Activated CD8-positive, alpha-beta memory T cell treated with anti-CD3 and anti-CD28 coated beads for 48 hours (primary cell): Measurements from ENCODE around the gene PPP4R1.
"Not testable (repeated sequence)": the region's sequence is repeated elsewhere in the genome, so short reads cannot be mapped to it uniquely, and the experiment has no call there.

Source experiments
- DNase-seq, 3 experiments: peaks; one replicate each; pipeline ENCODE4 v3.0.0-alpha.2; 2020; ENCODE audit warnings: low read depth in 2 of 3, low spot score in 2 of 3

Gene PPP4R1

DNA sequence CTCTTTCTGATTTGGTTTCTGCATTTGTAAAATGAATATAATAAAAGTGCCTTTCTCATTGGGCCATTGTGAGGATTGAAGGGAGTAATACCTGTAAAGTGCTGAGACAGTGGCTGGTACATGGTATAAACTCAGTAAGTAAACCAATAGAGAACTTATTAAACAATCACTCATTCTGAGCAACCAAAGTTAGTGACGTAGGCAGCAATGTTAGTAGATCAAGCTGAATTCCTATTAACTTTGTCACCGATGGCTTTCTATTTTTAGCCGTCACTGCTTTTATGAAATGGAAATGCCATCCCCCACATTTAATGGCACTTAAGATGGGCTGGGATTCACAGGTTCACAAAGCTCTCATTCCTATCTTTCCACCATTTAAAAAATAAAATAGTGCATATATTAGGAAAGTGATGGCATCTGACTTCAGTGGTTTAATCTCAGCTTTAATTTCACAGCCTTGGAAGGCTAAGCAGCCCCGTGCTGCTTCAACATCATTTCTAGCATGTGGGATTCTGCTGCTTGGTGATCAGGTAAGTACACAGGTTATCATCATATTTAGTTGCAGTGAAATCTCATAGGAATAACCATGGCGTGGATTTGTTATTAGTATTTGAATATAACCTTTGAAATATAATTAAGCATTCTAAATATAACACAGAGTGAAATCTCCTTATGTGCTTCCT, 17.6 kb upstream of the PPP4R1 start:
- no peak for DNase-seq

GRCh38 chr18:9630444-9630843, 16.1 kb upstream of the PPP4R1 start:
- no peak for DNase-seq

- no peak for DNase-seq
Measured at GRCh38 chr18:9629709-9630108, 15.3 kb upstream of the PPP4R1 start.

DNA sequence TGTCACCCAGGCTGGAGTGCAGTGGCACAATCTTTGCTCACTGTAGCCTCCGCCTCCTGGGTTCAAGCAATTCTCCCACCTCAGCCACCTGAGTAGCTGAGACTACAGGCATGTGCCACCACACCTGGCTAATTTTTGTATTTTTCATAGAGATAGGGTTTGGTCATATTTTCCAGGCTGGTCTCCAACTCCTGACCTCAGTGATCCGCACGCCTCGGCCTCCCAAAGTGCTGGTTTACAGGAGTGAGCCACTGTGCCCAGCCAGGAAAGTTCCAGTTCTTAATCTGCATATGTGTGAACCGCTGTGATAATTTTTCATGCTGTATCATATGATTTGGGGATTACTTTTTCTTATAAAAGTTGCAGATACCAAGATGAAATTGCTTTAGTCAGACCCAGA, 14.6 kb upstream of the PPP4R1 start:
- DNase-seq = no peak

- no peak for DNase-seq
Measured at GRCh38 chr18:9627642-9628041, 13.3 kb upstream of the PPP4R1 start.

GRCh38 chr18:9619990-9620389, 5.6 kb upstream of the PPP4R1 start:
- DNase-seq = no peak

GRCh38 chr18:9619545-9619944, 5.2 kb upstream of the PPP4R1 start:
- no peak for DNase-seq

GRCh38 chr18:9619056-9619455, 4.7 kb upstream of the PPP4R1 start:
- DNase-seq = no peak

- no peak for DNase-seq
Measured at GRCh38 chr18:9617006-9617542, 2.7 kb upstream of the PPP4R1 start.

DNA sequence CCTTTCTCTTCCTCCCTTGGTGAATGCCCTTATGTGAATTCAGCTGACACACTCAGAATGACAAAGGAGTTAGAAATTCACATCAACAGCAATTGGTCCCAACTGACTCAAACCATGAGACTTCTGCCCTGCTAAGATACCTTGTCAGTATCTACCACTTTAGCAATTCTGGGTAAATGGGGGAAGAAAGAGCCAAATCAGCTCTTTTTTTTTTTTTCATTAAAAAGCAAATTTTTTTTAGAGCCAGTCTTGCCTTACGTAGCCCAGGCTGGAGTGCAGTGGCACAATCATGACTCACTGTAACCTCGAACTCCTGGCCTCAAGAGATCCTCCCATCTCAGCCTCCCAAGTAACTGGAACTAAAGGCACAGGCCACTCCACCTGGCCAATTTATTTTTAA, 1.7 kb upstream of the PPP4R1 start:
- DNase-seq = no peak

DNA sequence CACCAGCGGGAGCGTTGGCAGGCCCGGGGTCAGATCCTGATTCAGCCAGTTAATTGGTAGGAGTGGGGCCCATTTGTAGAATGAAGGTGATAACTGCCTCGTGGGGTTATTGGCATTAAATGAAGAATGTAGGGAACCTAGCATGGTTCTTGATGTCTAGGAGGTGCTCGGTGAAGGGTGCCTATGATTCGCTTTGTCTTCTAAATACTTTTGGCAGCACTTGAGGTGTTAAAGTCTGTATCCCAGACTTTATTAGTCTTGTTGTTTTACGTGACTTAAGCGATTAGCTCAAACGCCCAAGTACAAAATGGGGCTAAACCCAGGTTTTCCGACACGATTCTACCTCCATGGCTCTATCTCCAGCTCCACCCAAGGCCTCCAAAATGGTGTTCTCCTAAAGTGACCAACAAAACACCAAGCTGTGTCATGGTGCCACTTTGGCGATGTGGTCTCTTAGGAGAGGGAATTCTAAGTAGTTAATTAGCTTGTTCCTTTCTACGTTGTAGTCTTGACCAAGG, 980 bp upstream of the PPP4R1 start:
- DNase-seq = no peak

DNA sequence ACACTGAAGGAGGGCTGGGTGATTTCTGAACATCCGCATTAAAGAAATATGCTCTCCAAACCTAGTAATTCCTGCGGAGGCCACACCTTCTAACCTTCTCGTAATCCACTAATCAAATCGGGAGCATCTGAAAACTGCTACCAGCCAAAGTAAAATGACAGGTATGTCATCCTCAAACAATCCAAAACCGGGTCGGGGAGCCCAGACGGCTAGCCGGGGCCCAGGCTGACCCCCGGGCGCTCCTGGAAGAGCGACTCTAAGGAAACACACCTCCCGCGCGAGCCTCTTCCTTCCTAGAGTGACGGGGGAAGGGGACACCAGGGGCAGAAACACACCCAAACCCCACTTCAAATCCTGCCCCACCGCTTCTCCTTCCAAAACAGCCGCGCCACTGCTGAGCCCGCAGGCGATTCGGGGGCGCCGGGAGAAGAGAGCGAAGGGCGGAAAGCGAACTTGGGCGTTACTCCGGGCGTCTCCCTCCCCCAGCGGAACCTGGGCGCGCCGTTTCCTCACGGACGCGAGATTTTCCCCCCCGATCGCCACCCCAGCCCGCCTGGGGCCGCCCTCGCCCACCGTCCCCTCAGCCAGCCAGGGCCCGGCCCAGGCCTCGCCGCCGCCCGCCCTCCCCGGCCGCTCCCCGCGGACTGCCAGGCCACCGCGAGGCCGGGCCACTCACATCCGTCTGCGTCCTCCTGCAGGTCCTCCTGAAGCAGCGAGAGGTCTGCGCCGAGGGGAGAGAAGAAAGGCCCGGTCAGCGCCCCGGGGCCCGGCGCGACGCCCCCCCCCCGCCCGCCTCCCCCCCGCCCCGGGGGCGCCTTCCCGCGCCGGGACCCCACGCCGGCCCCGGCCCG, 584 bp downstream of the PPP4R1 start:
- peak; percentile 4 to 36 (median 19) for DNase-seq

DNA sequence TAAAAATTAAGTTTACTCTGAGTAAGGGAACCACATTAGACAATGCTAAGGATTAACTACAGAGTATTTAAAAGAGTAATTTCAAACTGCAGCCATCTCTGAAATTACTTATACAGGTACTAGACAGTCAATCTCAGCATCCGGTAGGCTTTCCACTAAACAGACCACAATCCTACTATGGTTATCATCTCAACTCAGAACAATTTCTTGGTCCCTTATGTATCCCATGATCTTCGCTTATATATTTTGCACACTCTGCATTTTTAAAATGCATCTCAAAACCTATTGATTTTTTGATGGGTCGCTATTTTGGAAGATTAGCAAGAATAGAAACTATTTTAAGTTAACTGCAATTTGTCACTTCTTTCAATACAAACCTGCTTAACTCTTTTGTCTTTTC, 1.4 kb downstream of the PPP4R1 start:
- DNase-seq = no peak

DNA sequence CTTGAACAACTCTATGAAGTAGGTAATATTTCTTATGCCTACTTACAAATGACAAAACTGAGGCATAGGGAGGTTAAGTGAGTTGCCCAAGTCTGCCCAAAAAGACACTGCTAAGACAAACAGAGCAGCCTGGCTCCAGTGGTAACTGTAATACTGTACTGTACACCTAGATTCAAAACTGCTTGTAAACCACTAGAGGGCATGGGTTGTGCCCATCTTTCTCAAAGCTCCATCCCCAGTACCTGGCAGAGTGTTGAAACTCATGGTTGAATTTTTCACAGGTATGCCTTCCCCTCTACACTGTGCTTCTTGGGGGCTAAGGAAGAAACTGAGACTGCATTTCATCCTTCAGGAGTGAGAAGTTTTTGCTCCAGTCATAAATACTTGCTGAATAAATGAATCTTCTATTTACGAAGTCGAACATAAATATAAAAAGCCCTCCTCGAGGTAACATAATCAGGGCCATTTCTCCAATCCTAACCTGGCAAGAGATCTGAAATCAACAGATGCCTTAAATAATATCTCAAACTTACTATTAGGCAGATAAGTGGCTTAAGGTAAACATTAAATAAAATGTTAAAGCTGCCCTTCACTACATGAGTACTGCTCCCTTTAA, 2.0 kb downstream of the PPP4R1 start:
- DNase-seq = no peak

- no peak for DNase-seq
Measured at GRCh38 chr18:9609190-9609589, 5.2 kb downstream of the PPP4R1 start.

GRCh38 chr18:9608728-9609127, 5.6 kb downstream of the PPP4R1 start:
- no peak for DNase-seq

DNA sequence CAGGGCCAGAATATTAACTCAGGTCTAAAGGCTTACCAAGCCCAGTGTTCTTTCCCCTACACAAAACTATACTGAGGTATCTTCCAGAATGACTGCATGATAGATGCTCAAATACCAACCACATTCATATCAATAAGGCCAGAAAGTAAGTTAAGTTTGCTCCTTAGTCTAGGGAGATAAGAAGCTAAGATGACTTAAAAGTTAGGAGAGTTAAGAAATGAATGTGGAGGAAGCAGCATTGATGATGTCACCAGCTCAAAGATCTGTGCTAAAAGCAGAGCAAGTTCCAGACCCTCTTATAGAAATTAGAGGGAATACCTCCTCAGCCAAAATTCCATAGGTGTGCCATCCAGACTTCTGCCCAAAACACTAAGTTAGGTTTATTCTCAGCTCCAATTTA, 6.1 kb downstream of the PPP4R1 start:
- DNase-seq = no peak

GRCh38 chr18:9607111-9607510, 7.2 kb downstream of the PPP4R1 start:
- not testable (repeated sequence) for DNase-seq

DNA sequence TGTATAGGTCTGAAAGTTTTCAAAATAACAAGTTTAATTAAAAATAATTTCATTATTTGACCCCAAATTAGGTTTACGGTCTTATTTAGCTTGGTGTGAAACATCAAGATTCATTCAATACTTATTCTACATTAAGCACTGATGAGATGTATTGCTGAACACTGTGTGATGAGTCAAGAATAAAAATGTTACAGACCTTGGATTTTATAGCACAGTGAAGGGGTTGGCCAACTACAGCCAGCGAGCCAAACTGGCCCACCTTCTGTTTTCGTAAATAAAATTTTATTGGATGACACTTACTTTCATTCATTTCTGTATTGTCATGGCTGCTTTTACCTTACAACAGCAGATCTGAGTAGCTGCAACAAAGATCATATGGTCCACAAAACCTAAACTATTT, 8.3 kb downstream of the PPP4R1 start:
- no peak for DNase-seq

DNA sequence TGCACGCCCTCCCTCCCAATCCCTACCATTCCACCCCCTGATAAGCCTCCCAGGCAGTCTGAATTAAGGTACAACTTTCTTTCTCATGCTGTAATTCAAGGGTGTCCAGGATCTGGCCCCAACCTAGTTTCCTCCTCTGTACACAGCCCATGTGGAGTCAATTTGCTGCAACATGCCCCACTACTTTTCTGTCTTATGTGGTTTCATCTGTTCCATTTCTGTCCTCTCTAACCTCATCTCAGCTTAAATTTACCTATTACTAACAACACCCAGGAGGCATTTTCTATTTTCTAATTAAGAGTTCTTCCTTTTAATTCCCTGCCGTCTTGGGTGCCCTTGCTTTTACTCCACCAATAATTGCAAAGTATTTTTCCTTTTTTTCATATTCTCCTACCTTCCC, 10.0 kb downstream of the PPP4R1 start:
- no peak for DNase-seq

DNA sequence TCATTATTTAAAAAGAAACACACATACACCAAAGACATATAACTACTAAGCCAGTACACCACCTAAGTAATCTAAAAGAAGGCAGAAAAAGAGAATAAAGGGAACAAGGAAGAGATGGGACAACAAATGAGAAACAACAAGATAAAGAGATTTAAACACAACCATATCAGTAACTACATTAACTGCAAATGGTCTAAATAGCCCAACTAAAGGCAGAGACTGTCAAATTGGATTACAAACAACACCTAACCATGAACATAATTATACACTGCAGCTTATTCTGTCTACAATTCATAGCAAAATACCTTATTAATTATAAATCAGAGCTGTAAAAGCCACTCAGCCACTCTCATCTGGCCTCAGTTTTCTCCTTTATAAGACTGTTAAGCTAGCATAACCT, 15.0 kb downstream of the PPP4R1 start:
- DNase-seq = no peak

GRCh38 chr18:9597609-9598008, 16.8 kb downstream of the PPP4R1 start:
- no peak for DNase-seq
